Ascending aorta (tissue), 2 donors: ENCODE measurements around the gene KIF25. TPM values are rescaled to one million over a fixed set of nuclear protein-coding genes. Genes with fewer than 3 reads are reported as not detected.
"Not testable (repeated sequence)": the region's sequence is repeated elsewhere in the genome, so short reads cannot be mapped to it uniquely, and the experiment has no call there.

Source experiments
- DNase-seq, 2 donors: peaks; one replicate each; pipeline ENCODE4 v3.0.0-alpha.2; 2019; ENCODE audit warnings: low spot score in 2 of 2
- H3K27ac ChIP-seq, 2 donors: fragments of 200-600 bp; sonication (generic); one replicate each; pipeline ENCODE4 v1.5.1; 2016 to 2017; ENCODE audit warnings: mild to moderate bottlenecking in 1 of 2
- H3K27me3 ChIP-seq: fragments of 200-600 bp; sonication (generic); one replicate; pipeline ENCODE4 v1.5.1; 2017
- H3K36me3 ChIP-seq, 2 donors: fragments of 200-600 bp; sonication (generic); one replicate each; pipeline ENCODE4 v1.5.1; 2016
- H3K4me1 ChIP-seq, 2 donors: fragments of 200-600 bp; sonication (generic); one replicate each; pipeline ENCODE4 v1.5.1; 2016 to 2017; ENCODE audit warnings: mild to moderate bottlenecking in 1 of 2
- H3K4me3 ChIP-seq, 2 donors: fragments of 200-600 bp; sonication (generic); one replicate each; pipeline ENCODE4 v1.5.1; 2016 to 2017; ENCODE audit warnings: mild to moderate bottlenecking in 1 of 2
- H3K9me3 ChIP-seq, 2 donors: fragments of 200-600 bp; sonication (generic); one replicate each; pipeline ENCODE4 v1.5.1; 2016
- intact Hi-C: fragments of 100-400 bp; cut with DNase I; formaldehyde crosslinking; loops from one replicate; pipeline ENCODE4 v1.15.1; 2023
- total RNA-seq: library from RNA; depleted of rRNA; stranded (reverse); fragments of >200 nt; gene quantifications from one replicate; pipeline ENCODE4 v1.1.0, GENCODE V29; 2016
- TF ChIP-seq, protein P1 (sequence below), 3 experiments: fragments of 200-600 bp in 2 of 3; fragments of 450-650 bp in 1 of 3; sonication (generic) in 2 of 3; IDR thresholded peaks; one replicate each; pipeline ENCODE4 v1.5.1; 2016 to 2019; ENCODE audit warnings: antibody characterized with exemption in 3 of 3, mild to moderate bottlenecking in 1 of 3, moderate library complexity in 1 of 3

KIF25 gene
- total RNA-seq, 1 donor from 2014 or later = not detected

DNA sequence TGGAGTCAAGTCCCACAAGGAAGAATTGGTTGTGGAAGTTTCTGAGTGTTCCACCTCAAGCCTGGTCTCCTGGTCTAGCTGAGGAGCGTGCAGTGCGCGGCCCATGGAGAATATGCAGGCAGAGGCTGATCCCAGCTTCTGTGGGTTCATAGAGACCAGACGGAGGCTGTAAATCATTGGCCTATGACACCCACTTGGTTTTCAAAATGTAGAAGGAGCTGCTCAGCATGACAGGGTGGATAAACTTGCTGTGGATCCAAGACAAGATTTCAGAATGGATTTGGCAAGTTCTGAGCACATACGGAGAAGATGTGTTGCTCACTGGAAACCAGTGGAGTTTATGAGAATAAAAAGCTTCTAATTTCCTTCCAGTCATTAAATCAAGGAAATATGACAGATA, 744 bp downstream of the KIF25 start:
- Histone ChIP-seq H3K27ac (no peak overlapping the region), H3K4me1 (no peaks in the 10 kb centered on the region), H3K36me3 (no peaks in the 10 kb centered on the region), H3K9me3 (no peaks in the 10 kb centered on the region), H3K4me3 (no peak overlapping the region), H3K27me3 (no peaks in the 10 kb centered on the region)
- TF ChIP-seq, protein P1, sequence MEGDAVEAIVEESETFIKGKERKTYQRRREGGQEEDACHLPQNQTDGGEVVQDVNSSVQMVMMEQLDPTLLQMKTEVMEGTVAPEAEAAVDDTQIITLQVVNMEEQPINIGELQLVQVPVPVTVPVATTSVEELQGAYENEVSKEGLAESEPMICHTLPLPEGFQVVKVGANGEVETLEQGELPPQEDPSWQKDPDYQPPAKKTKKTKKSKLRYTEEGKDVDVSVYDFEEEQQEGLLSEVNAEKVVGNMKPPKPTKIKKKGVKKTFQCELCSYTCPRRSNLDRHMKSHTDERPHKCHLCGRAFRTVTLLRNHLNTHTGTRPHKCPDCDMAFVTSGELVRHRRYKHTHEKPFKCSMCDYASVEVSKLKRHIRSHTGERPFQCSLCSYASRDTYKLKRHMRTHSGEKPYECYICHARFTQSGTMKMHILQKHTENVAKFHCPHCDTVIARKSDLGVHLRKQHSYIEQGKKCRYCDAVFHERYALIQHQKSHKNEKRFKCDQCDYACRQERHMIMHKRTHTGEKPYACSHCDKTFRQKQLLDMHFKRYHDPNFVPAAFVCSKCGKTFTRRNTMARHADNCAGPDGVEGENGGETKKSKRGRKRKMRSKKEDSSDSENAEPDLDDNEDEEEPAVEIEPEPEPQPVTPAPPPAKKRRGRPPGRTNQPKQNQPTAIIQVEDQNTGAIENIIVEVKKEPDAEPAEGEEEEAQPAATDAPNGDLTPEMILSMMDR (IDR thresholded peaks at IDR 0.05) = no peak
- no peak for DNase-seq
- intact Hi-C loops = no loop called here

DNA sequence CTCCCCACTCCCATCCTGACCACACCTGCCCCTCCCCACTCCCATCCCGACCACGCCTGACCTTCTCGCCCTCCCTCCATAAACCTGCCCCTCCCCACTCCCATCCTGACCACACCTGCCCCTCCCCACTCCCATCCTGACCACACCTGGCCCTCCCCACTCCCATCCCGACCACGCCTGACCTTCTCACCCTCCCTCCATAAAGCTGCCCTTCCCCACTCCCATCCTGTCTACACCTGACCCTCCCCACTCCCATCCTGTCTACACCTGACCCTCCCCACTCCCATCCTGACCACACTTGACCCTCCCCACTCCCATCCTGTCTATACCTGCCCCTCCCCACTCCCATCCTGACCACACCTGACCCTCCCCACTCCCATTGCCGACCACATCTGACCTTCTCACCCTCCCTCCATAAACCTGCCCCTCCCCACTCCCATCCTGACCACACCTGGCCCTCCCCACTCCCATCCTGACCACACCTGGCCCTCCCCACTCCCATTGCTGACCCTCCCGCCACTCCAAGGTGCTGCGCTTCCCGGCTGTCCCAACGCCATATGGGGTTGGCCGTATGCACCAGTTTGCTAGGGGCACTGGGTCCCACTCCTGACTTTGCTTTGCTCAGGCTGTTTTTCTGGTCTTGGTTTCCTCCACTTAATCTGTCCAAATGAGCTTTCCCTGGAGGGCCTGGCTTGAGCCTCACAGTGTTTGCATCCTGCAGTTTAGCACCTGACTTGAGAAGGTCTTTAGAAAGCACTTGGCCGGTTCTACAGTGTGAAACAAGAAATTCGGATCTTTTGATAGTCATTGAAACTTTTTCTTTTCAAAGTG, 2.9 kb downstream of the KIF25 start:
- no peaks in the 10 kb centered on the region for H3K4me1 ChIP-seq
- H3K9me3 ChIP-seq = no peaks in the 10 kb centered on the region
- intact Hi-C loops = no loop called here
- no peak overlapping the region for H3K4me3 ChIP-seq
- no peaks in the 10 kb centered on the region for H3K27me3 ChIP-seq
- no peak overlapping the region for H3K27ac ChIP-seq
- TF ChIP-seq, protein P1 (IDR thresholded peaks at IDR 0.05) = no peak
- no peak for DNase-seq
- no peaks in the 10 kb centered on the region for H3K36me3 ChIP-seq

DNA sequence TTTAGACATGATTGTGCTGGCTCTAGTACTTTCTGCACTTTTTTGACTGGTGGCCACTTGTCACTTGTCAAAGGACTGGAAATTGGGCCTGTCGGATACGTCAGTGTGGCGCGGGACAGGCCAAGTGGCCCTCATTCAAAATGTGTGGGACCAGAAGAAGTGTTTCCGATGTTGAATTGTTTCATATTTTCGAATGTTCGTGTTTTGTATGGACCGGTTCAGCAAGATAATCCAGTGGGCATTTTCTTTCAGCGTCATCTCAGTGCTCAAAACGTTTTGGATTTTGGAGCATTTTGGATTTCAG, 3.5 kb downstream of the KIF25 start:
- TF ChIP-seq, protein P1 (IDR thresholded peaks at IDR 0.05) = no peak
- H3K27me3 ChIP-seq = no peaks in the 10 kb centered on the region
- no peak for DNase-seq

DNA sequence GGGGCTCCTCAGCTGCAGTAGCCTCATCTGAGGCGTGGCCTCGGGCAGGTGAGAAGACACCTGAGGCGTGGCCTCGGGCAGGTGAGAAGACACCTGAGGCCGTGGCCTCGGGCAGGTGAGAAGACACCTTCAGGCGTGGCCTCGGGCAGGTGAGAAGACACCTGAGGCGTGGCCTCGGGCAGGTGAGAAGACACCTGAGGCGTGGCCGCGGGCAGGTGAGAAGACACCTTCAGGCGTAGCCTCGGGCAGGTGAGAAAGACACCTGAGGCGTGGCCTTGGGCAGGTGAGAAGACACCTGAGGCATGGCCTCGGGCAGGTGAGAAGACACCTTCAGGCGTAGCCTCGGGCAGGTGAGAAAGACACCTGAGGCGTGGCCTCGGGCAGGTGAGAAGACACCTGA, 4.0 kb downstream of the KIF25 start:
- H3K27me3 ChIP-seq, H3K4me3 ChIP-seq, H3K36me3 ChIP-seq, DNase-seq, H3K27ac ChIP-seq, H3K9me3 ChIP-seq, intact Hi-C loops, H3K4me1 ChIP-seq: not testable (repeated sequence)

More for the DNA sequence above, 3.5 kb downstream of the KIF25 start:
- Histone ChIP-seq H3K27ac (no peak overlapping the region), H3K4me3 (no peak overlapping the region), H3K9me3 (no peaks in the 10 kb centered on the region), H3K4me1 (no peaks in the 10 kb centered on the region), H3K36me3 (no peaks in the 10 kb centered on the region)
- intact Hi-C loops = no loop called here

DNA sequence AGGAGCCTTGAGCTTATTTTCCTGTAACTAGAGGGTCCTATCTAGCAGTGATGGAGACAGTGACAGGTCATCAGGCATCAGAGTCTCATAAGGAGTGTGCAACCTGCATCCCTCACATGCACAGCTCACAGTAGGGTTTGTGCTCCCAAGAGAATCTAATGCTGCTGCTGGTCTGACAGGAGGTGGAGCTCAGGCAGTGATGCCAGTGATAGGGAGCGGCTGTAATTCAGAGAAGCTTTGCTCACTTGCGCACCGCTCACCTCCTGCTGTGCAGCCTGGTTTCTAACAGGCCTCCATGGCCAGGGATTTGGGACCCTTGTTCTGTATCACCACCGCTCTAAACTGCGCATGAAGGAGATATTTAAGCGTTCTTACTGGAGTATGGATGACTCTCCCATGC, 5.3 kb downstream of the KIF25 start:
- Histone ChIP-seq H3K27me3 (no peaks in the 10 kb centered on the region), H3K4me3 (no peak overlapping the region), H3K36me3 (no peaks in the 10 kb centered on the region), H3K4me1 (no peaks in the 10 kb centered on the region), H3K9me3 (peaks cover 0 to under 1% of the 10 kb centered on the region in 2 donors), H3K27ac (no peak overlapping the region)
- intact Hi-C loops = no loop called here
- TF ChIP-seq, protein P1 (IDR thresholded peaks at IDR 0.05) = no peak
- no peak for DNase-seq

DNA sequence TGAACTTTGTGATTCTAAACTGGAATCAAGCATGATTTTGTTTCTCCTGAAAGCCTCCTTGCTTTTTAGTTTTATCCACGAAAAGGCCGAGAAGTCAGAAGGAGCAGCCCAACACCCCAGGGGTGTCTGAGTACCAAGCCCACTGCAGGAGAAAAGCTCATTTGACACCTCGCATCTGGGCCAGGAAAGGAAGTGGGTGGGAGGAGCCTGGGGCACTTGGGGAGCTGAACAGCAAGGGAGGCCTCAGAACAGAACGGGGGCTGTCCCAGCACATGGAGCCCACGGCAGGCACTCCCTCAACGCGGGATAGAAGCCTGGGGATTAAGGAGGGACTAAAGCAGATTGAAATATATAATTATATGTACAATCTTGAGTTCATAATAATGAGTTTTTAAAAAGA, 6.6 kb downstream of the KIF25 start:
- Histone ChIP-seq H3K4me3 (no peak overlapping the region), H3K36me3 (no peaks in the 10 kb centered on the region), H3K9me3 (peaks cover 0 to 8% of the 10 kb centered on the region in 2 donors), H3K27me3 (no peaks in the 10 kb centered on the region), H3K4me1 (no peaks in the 10 kb centered on the region), H3K27ac (no peak overlapping the region)
- intact Hi-C loops = no loop called here
- DNase-seq = no peak
- TF ChIP-seq, protein P1 (IDR thresholded peaks at IDR 0.05) = no peak
